GM19372 (cell line): ENCODE results near the gene SNRPB2.

Experiments
- ATAC-seq: cut with Tn5 transposase; IDR thresholded peaks from one replicate; pipeline ENCODE4 v1.9.1; 2021; ENCODE audit warnings: mild to moderate bottlenecking, low read depth, moderate library complexity; ENCODE audit not compliant: unreplicated experiment

Gene SNRPB2

DNA sequence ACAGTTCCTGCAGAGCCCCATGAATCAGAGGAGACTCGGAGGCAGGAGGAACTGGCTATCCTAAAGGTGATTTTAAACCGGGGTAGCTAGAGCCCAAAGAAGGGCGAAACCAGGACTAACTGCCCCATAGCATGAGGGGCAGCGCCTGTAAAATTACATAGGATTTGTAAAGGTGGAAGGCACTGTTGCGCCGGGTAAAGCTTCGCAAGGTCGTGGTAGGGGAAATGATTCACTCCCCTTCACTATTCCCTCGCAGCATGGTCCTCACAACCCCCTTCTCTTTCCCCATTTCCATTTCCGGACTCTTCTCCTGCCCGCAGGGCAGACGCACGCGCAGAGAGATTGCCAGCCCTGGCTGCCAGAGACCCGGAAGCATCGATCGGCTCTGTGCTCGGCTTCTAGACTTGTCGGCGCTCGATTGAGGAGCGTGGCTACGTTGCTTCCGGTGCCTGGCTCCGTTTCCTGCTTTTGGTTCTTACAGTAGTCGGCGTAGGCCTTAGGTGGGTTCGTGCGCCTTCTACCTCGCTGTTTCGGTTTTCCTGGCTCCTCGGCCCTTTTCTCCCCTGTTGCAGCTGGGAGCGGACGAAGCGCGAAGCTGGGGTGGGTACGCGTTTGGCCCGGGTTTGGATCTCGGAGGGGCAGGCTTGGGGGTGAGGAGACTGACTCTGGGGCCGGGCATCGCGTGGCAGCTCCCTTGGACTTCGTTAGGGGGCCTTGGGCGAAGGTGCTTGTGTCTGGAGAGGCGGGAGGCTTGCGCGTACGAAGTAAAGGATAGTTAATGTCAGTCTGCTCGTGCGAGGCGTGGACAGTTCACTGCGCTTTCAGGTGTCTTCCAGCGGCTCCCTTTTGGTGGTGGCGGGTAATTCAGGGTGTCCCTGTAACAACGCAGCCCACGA, at the start of gene SNRPB2:
TSS of gene SNRPB2 (plus strand) at position 462 of the 896 bp plus-strand sequence. CDS start 1,677 bp downstream, outside the sequence.
- peak; percentile 97 for ATAC-seq

- no peak for ATAC-seq
These were observed 45.4 kb upstream of the SNRPB2 start for GRCh38 chr20:16684416-16684815.

GRCh38 chr20:16689906-16690305, 39.9 kb upstream of the SNRPB2 start:
- no peak for ATAC-seq

- ATAC-seq, result no peak
These were observed 38.4 kb upstream of the SNRPB2 start for GRCh38 chr20:16691381-16691780.

DNA sequence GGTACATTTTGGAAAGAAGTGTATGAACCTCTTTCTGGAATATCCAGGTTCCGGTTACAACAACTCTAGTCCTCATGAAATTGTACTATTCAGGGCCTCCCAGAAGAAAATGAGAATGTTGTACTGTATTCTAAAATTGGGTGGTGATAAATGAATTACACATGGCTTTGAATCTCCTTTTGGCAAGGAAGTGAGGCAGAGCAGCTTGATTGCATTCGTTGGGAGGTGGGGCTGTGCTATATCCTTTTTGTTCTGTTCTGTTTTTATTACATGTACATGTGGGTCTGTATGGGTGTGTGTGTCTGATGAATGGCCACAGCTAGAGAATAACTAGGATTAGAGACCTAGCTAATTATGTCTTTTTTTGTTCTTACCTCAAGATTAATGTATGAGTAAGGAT, 37.8 kb upstream of the SNRPB2 start:
- no peak for ATAC-seq

DNA sequence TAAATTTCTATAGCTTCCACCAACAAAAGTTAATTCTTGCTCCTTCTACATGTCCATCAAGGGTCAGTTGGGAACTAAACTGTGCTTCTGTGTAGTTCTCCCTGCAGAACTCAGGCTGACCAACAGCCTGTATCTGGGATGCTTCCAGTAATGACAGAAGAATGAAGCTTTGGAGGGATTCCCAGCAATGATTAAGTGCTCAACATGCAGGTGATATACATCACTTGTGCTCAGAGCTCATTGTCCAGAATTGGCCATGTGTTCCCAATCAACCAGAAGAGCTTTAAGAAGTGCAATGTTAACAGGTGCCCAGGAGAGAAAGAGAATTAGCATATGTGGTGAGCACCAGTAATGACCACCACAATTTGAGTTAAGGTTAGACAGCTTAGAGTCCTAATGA, 37.4 kb upstream of the SNRPB2 start:
- no peak for ATAC-seq

DNA sequence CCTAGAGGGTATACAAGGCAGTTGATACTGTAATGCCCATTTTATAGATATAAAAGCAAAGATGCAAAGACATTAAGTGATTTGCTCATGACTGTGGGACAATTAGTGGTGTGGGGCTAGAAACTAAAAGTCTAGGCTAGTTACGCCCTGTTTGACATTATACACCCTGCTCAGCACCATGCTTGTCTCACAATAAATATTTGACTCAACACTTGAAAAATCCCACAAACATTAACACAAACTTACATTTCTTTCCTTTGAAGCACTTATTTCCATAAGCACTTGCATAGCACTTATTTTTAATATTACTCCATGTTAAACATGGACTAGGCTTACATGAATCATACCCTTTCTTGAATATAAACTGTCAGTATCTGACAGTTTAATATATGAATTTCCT, 36.5 kb upstream of the SNRPB2 start:
- ATAC-seq, result no peak

GRCh38 chr20:16694161-16694560, 35.7 kb upstream of the SNRPB2 start:
- no peak for ATAC-seq

GRCh38 chr20:16695628-16696027, 34.2 kb upstream of the SNRPB2 start:
- no peak for ATAC-seq

GRCh38 chr20:16699293-16699692, 30.5 kb upstream of the SNRPB2 start:
- no peak for ATAC-seq

- ATAC-seq, result peak; percentile 49
These were observed 28.5 kb upstream of the SNRPB2 start for GRCh38 chr20:16701296-16701695.

DNA sequence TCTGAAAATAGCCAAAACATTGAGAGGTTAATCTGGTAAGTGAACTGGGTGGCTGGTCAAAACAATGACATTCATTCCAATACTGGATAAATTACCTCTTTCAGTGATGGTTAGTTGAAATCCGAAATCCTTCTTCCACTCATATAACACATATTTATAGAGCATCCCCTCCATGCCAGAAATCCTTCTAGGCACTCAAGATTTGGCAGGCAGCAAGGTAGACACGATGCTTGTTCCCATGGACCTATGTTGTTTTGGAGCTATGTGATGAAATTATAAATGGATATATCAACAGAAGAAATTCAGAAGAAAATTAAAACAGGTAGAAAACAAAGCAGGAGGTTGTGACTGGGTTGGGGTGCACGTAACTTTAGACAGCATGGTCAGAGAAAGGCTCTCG, 26.3 kb upstream of the SNRPB2 start:
- ATAC-seq, result no peak

DNA sequence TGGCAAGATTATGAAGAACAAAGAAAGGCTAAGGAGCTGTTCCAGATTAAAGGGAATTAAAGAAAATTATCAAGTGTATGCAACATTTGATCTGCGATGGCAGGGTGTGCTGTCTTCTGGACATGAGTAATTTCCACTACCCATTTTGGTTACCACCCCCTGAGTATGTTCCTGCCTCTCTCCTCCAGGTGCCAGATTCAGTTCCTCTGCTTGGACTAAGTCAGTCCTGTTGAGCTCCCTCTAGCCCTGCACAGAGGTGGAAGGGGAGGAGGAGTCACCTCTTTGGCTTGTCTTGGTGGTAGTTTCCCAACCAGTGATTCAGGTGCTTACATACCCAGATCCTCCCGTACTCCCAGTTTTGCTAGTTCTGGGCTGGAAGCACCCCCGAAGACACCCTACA, 22.2 kb upstream of the SNRPB2 start:
- ATAC-seq, result no peak

DNA sequence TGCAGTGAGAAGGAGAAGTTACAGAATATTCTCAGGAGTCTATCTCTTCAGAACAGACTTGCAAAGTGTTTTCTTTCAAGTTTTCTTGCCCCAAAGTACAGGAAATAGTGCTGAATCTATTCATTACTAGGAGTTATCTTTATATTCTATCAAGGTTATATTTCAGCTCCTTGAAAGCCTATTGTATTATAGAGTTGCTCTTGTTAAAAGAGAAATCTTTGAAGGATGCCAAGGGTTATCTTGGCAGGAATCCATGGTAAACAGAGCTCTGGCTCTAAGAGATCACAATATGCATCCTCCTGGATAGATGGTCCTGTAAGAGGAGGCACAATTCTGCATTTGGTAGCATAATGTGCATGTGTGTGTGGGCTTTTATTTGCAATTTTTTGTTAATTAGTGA, 21.2 kb upstream of the SNRPB2 start:
- no peak for ATAC-seq

DNA sequence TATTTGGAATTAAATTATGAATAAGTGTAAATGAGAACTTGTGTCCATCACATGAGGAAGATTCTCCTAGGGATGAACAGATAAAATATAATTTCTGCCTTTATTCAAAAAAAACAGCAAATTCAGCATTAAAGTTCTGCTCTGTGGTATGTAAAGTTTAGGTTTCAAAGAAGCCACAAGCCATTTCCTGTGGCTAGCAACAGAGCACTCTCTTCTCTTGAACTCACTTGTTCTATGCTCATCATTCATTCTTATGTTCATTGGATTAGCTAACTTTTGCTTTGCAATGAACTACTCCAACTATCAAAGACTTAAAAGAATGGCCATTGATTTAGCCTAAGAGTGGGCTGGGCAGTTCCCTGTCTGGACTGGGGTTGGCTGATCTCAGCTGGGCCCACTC, 20.8 kb upstream of the SNRPB2 start:
- ATAC-seq, result peak; percentile 91

DNA sequence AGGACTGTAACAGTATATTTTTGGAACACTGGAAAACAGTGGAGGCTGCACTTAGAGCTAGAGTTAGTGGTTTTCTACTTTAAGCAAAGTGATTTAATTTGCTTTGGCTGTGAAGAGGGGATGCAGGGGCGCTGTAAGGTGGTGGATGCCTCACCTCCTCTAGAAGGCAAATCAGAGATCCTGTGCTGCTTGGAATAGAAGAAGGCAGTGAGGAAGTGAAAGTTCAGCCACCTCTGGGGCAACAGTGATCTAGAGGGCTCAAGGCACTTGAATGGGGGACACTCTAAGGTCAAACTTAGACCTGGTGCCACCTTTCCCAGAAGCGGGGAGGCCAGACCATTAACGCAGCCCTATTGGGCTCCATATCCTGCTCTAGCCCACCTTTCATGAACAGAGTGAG, 19.0 kb upstream of the SNRPB2 start:
- ATAC-seq, result no peak

- no peak for ATAC-seq
These were observed 18.1 kb upstream of the SNRPB2 start for GRCh38 chr20:16711661-16712258.

DNA sequence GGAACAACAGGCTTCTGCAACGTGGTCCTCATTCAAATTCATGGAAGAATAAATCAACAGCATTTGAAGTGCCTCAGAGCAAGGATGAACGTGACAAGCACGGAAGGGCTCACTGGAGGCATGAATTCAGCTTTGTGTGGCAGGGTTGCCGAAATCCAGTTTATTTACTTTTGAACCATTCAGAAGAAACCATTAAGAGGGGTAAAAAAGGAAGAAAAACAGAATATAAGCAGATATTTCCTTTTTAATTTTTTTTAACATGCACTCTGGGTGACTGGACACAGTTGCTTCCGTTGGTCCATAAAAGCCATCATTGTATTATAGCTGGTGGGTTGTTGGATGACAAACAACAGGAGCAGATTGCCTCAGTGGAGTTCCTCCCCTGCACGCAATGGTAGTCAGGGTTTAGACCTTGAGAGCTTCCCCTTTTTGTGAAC, 17.3 kb upstream of the SNRPB2 start:
- no peak for ATAC-seq

GRCh38 chr20:16713066-16713465, 16.8 kb upstream of the SNRPB2 start:
- no peak for ATAC-seq

DNA sequence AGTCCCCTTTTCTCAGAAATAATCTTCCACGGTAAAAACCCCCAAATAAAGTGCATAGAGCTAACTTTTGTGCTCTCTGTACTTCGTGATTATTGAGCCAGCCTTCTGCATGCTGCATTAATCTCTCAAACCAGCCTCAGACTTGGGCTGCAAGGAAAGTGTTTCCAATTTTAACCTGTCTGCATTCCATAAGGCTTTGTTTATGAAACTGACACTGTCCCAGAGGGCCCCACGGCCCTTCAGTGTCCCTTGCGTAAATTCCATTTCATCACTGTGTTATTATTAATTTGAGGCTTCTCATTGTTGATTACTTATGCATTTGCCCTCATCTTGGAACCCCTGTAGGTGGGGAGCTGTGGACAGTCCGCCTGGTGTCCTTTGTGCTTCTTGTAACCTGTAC, 15.6 kb upstream of the SNRPB2 start:
- ATAC-seq, result no peak

- no peak for ATAC-seq
These were observed 15.1 kb upstream of the SNRPB2 start for GRCh38 chr20:16714751-16715150.

GRCh38 chr20:16719421-16719820, 10.4 kb upstream of the SNRPB2 start:
- no peak for ATAC-seq
